Fibroblast of lung (primary cell): Measurements from ENCODE around the gene OXTR.

Source experiments
- CTCF ChIP-seq, 2 donors: IDR thresholded peaks in 1 of 2; conservative IDR thresholded peaks in 1 of 2; 1 replicate in 1 of 2; 2 replicates in 1 of 2; pipeline ENCODE4 v1.5.1; 2011 to 2012; ENCODE audit warnings: low read length in 2 of 2, control low read depth in 1 of 2, inconsistent platforms in 1 of 2, low read depth in 1 of 2, mild to moderate bottlenecking in 1 of 2
- EZH2 ChIP-seq: IDR thresholded peaks from 2 replicates; pipeline ENCODE4 v1.5.1; 2012; ENCODE audit warnings: low read length, control low read depth, mild to moderate bottlenecking; ENCODE audit errors: missing control alignments

DNA sequence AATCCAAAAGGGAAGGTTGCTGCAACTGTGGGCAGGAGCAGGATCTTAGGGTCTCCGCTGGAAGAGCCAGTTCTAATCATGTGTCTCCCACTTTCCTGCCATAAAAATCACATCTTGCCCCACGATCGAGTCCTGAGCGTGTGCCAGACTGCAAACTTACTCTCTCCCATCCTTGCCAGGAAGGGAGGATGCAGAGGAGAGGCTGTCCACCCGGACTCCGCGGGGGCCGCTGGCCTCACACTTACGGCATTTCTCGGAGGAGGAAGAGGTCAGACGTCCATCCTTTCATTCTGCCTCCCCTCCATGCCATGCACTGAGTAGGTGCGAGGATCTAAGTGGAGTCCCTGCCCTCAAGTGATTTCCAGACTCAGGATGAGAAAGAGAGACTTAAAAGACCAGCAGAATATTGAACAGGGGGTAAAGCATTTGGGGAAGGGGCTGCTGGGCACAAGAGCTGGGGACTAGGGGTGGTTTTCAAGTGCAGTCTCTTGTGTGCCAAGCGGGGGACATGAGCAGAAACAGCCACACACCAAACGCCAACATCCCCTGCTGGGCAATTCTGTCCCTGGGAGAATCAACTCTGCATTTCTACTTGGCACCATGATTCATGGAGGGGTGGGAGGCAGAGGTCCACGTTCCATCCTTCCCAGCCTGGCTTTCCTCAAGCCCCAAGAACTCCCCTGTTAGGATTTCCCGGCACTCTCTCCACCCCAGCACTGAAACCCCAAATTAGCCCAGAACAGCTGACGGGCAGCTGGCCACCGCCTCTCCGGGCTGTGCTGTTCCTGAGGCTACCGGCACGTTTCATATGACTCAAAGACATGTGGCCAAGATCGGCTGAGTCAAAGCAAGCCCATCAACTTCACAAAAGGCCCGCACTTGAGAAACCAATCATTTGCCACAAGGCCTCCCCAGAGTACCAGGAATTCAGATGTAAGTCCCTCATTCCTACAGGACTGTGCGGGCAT is 11.6 kb downstream of the OXTR start:
- TF ChIP-seq CTCF (conservative IDR thresholded peaks at IDR 0.05 in 1 of 2, IDR thresholded peaks at IDR 0.05 in 1 of 2; ENCODE audit: low read depth in 1 of 2, low read length in 2 of 2) (no peak), EZH2 (no peak)
